ENCODE measurements around the gene KCNK16.
"Not testable (repeated sequence)": the region's sequence is repeated elsewhere in the genome, so short reads cannot be mapped to it uniquely, and the experiment has no call there.

Gene KCNK16

GRCh38 chr6:39301606-39302005 lies 20.9 kb downstream of the KCNK16 start:
- H3K4me3 ChIP-seq (ENCODE audit: low read length) = no peak overlapping the region
- H3K27me3 ChIP-seq (ENCODE audit: control insufficient read depth, insufficient read depth, low read length) = peaks cover 10% of the 10 kb centered on the region
- H3K9me3 ChIP-seq (ENCODE audit: control insufficient read depth, low read length) = no peaks in the 10 kb centered on the region
- H3K4me1 ChIP-seq (ENCODE audit: control insufficient read depth, insufficient read depth, low read length) = peaks cover 20% of the 10 kb centered on the region
- H3K9ac ChIP-seq (ENCODE audit: low read length) = no peak overlapping the region
- H3K36me3 ChIP-seq (ENCODE audit: control insufficient read depth, insufficient read depth, low read length) = no peaks in the 10 kb centered on the region

GRCh38 chr6:39300739-39301138 lies 21.8 kb downstream of the KCNK16 start:
- no peaks in the 10 kb centered on the region for H3K9me3 ChIP-seq (ENCODE audit: control insufficient read depth, low read length)
- H3K9ac ChIP-seq (ENCODE audit: low read length) = no peak overlapping the region
- no peaks in the 10 kb centered on the region for H3K36me3 ChIP-seq (ENCODE audit: control insufficient read depth, insufficient read depth, low read length)
- peaks cover 10% of the 10 kb centered on the region for H3K27me3 ChIP-seq (ENCODE audit: control insufficient read depth, insufficient read depth, low read length)
- no peak overlapping the region for H3K4me3 ChIP-seq (ENCODE audit: low read length)
- peaks cover 25% of the 10 kb centered on the region for H3K4me1 ChIP-seq (ENCODE audit: control insufficient read depth, insufficient read depth, low read length)

GRCh38 chr6:39298061-39298460 lies 24.4 kb downstream of the KCNK16 start:
- Histone ChIP-seq H3K4me3 (ENCODE audit: low read length) (no peak overlapping the region), H3K27me3 (ENCODE audit: control insufficient read depth, insufficient read depth, low read length) (peaks cover 10% of the 10 kb centered on the region), H3K9ac (ENCODE audit: low read length) (no peak overlapping the region), H3K4me1 (ENCODE audit: control insufficient read depth, insufficient read depth, low read length) (peaks cover 25% of the 10 kb centered on the region), H3K36me3 (ENCODE audit: control insufficient read depth, insufficient read depth, low read length) (no peaks in the 10 kb centered on the region), H3K9me3 (ENCODE audit: control insufficient read depth, low read length) (no peaks in the 10 kb centered on the region)

- no peak overlapping the region for H3K4me3 ChIP-seq (ENCODE audit: low read length)
Measured at GRCh38 chr6:39296745-39297640, 25.5 kb downstream of the KCNK16 start.

GRCh38 chr6:39295611-39296011 lies 26.9 kb downstream of the KCNK16 start:
- Histone ChIP-seq H3K9ac (ENCODE audit: low read length) (no peak overlapping the region), H3K4me3 (ENCODE audit: low read length) (no peak overlapping the region), H3K4me1 (ENCODE audit: control insufficient read depth, insufficient read depth, low read length) (peaks cover 19% of the 10 kb centered on the region), H3K27me3 (ENCODE audit: control insufficient read depth, insufficient read depth, low read length) (peaks cover 3% of the 10 kb centered on the region), H3K9me3 (ENCODE audit: control insufficient read depth, low read length) (no peaks in the 10 kb centered on the region), H3K36me3 (ENCODE audit: control insufficient read depth, insufficient read depth, low read length) (no peaks in the 10 kb centered on the region)

More at GRCh38 chr6:39296745-39297640, 25.5 kb downstream of the KCNK16 start:
- Histone ChIP-seq H3K36me3 (ENCODE audit: control insufficient read depth, insufficient read depth, low read length) (no peaks in the 10 kb centered on the region), H3K9me3 (ENCODE audit: control insufficient read depth, low read length) (no peaks in the 10 kb centered on the region), H3K4me1 (ENCODE audit: control insufficient read depth, insufficient read depth, low read length) (peaks cover 19% of the 10 kb centered on the region), H3K27me3 (ENCODE audit: control insufficient read depth, insufficient read depth, low read length) (peaks cover 10% of the 10 kb centered on the region), H3K9ac (ENCODE audit: low read length) (no peak overlapping the region)

- Histone ChIP-seq H3K4me3 (ENCODE audit: low read length) (no peak overlapping the region), H3K9ac (ENCODE audit: low read length) (no peak overlapping the region), H3K9me3 (ENCODE audit: control insufficient read depth, low read length) (no peaks in the 10 kb centered on the region), H3K4me1 (ENCODE audit: control insufficient read depth, insufficient read depth, low read length) (peaks cover 19% of the 10 kb centered on the region), H3K27me3 (ENCODE audit: control insufficient read depth, insufficient read depth, low read length) (peaks cover 3% of the 10 kb centered on the region), H3K36me3 (ENCODE audit: control insufficient read depth, insufficient read depth, low read length) (no peaks in the 10 kb centered on the region)
Measured at GRCh38 chr6:39294899-39295298, 27.6 kb downstream of the KCNK16 start.

- peaks cover 19% of the 10 kb centered on the region for H3K4me1 ChIP-seq (ENCODE audit: control insufficient read depth, insufficient read depth, low read length)
- no peaks in the 10 kb centered on the region for H3K27me3 ChIP-seq (ENCODE audit: control insufficient read depth, insufficient read depth, low read length)
- H3K9ac ChIP-seq (ENCODE audit: low read length) = no peak overlapping the region
- H3K9me3 ChIP-seq (ENCODE audit: control insufficient read depth, low read length) = no peaks in the 10 kb centered on the region
- no peaks in the 10 kb centered on the region for H3K36me3 ChIP-seq (ENCODE audit: control insufficient read depth, insufficient read depth, low read length)
- H3K4me3 ChIP-seq (ENCODE audit: low read length) = no peak overlapping the region
Measured at GRCh38 chr6:39294133-39294532, 28.4 kb downstream of the KCNK16 start.

GRCh38 chr6:39292637-39293036 lies 29.9 kb downstream of the KCNK16 start:
- no peaks in the 10 kb centered on the region for H3K9me3 ChIP-seq (ENCODE audit: control insufficient read depth, low read length)
- H3K27me3 ChIP-seq (ENCODE audit: control insufficient read depth, insufficient read depth, low read length) = no peaks in the 10 kb centered on the region
- H3K4me1 ChIP-seq (ENCODE audit: control insufficient read depth, insufficient read depth, low read length) = peaks cover 7% of the 10 kb centered on the region
- H3K4me3 ChIP-seq (ENCODE audit: low read length) = no peak overlapping the region
- no peaks in the 10 kb centered on the region for H3K36me3 ChIP-seq (ENCODE audit: control insufficient read depth, insufficient read depth, low read length)
- no peak overlapping the region for H3K9ac ChIP-seq (ENCODE audit: low read length)

- Histone ChIP-seq H3K27me3 (ENCODE audit: control insufficient read depth, insufficient read depth, low read length) (no peaks in the 10 kb centered on the region), H3K4me1 (ENCODE audit: control insufficient read depth, insufficient read depth, low read length) (no peaks in the 10 kb centered on the region), H3K36me3 (ENCODE audit: control insufficient read depth, insufficient read depth, low read length) (no peaks in the 10 kb centered on the region), H3K9ac (ENCODE audit: low read length) (no peak overlapping the region), H3K9me3 (ENCODE audit: control insufficient read depth, low read length) (no peaks in the 10 kb centered on the region), H3K4me3 (ENCODE audit: low read length) (no peak overlapping the region)
Measured at GRCh38 chr6:39289490-39289889, 33.0 kb downstream of the KCNK16 start.

GRCh38 chr6:39287601-39288000 lies 34.9 kb downstream of the KCNK16 start:
- no peak overlapping the region for H3K4me3 ChIP-seq (ENCODE audit: low read length)
- H3K4me1 ChIP-seq (ENCODE audit: control insufficient read depth, insufficient read depth, low read length) = no peaks in the 10 kb centered on the region
- H3K27me3 ChIP-seq (ENCODE audit: control insufficient read depth, insufficient read depth, low read length) = no peaks in the 10 kb centered on the region
- no peaks in the 10 kb centered on the region for H3K9me3 ChIP-seq (ENCODE audit: control insufficient read depth, low read length)
- no peaks in the 10 kb centered on the region for H3K36me3 ChIP-seq (ENCODE audit: control insufficient read depth, insufficient read depth, low read length)
- H3K9ac ChIP-seq (ENCODE audit: low read length) = no peak overlapping the region

GRCh38 chr6:39286596-39286995 lies 35.9 kb downstream of the KCNK16 start:
- not testable (repeated sequence) for H3K9ac ChIP-seq (ENCODE audit: low read length); H3K36me3 ChIP-seq (ENCODE audit: control insufficient read depth, insufficient read depth, low read length); H3K9me3 ChIP-seq (ENCODE audit: control insufficient read depth, low read length); H3K4me3 ChIP-seq (ENCODE audit: low read length); H3K4me1 ChIP-seq (ENCODE audit: control insufficient read depth, insufficient read depth, low read length); H3K27me3 ChIP-seq (ENCODE audit: control insufficient read depth, insufficient read depth, low read length)

GRCh38 chr6:39282774-39283173 lies 39.7 kb downstream of the KCNK16 start:
- no peaks in the 10 kb centered on the region for H3K36me3 ChIP-seq (ENCODE audit: control insufficient read depth, insufficient read depth, low read length)

More at GRCh38 chr6:39282774-39283173, 39.7 kb downstream of the KCNK16 start:
- Histone ChIP-seq H3K27me3 (ENCODE audit: control insufficient read depth, insufficient read depth, low read length) (no peaks in the 10 kb centered on the region), H3K9ac (ENCODE audit: low read length) (no peak overlapping the region), H3K9me3 (ENCODE audit: control insufficient read depth, low read length) (no peaks in the 10 kb centered on the region), H3K4me3 (ENCODE audit: low read length) (no peak overlapping the region), H3K4me1 (ENCODE audit: control insufficient read depth, insufficient read depth, low read length) (peaks cover 38% of the 10 kb centered on the region)

Data from mucosa of stomach (tissue), 1 donor.